Measurements from ENCODE around the gene TBX19. TPM values are rescaled to one million over a fixed set of nuclear protein-coding genes. Genes with fewer than 3 reads are reported as not detected.

The TBX19 gene
- total RNA-seq, 1 experiment from 2014 or later: 1.4 TPM

DNA sequence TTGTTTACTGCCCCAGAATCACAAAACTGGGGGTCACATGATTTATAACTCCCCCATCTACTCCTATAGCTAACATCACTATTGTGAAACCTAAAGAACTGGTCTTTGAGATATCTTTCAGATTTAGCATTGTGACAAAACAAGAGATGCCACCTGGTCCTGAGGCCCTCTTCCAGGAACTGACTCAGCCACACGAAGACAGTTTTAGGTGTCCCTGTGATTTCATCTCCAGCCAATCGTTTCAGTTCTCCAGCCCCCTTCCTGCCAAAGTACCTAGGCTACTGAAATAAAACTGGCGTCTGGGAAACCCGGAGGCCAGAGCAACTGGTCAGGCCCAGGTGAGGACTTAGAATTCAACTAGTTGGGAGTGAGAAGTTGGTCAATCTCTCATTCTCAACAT is 36.6 kb downstream of the TBX19 start:
- Histone ChIP-seq H3K36me3 (no peaks in the 10 kb centered on the region), H3K27me3 (replicated peaks) (no peaks in the 10 kb centered on the region), H3K4me1 (replicated peaks) (peaks cover 13% of the 10 kb centered on the region), H3K9me3 (replicated peaks) (no peaks in the 10 kb centered on the region), H3K27ac (no peak overlapping the region), H3K4me3 (no peak overlapping the region)
- DNase-seq (ENCODE audit: low read depth in 1 of 2, low spot score in 2 of 2): no peak

DNA sequence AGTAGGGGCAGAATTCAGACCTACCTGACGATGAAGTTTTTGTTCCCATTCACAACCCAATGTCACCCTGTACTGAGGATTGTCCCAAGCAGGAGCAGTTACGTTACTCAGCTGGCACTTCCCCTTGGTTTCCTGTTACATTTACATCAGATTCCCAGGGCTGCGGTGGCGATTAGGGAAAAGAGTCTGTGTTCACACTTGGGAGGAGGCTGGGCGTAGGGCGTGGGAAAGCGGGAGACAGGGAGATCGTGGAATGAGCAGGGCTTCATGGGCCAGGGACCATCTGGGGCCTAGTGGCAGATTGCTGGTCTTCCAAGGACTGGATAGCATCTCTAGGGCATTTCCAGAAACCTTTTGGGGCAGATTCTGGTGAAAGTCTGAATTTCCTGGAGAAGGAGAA is 39.0 kb downstream of the TBX19 start:
- no peak overlapping the region for H3K27ac ChIP-seq
- no peak for DNase-seq (ENCODE audit: low read depth in 1 of 2, low spot score in 2 of 2)
- no peaks in the 10 kb centered on the region for H3K27me3 ChIP-seq (replicated peaks)
- H3K4me1 ChIP-seq (replicated peaks): peaks cover 13% of the 10 kb centered on the region
- no peaks in the 10 kb centered on the region for H3K9me3 ChIP-seq (replicated peaks)
- H3K4me3 ChIP-seq: no peak overlapping the region
- H3K36me3 ChIP-seq: no peaks in the 10 kb centered on the region

DNA sequence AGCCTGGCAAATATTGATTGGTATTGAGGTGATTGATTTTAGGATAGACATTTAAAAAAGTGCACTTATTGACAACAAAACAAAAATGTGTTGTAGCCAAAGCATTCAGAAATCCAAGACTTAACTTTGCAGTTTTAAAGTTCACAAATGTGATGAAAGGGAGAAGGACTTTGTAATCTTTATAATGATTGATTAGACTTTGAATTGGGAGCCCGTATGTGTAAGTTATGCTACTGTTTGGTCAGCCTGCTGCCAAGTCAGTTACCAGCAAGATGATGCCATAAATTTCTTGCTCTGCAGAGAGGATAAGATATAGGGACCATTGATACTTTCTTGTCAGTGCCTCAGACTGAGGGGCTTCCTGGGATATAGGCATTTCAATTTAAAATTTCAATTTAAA is 39.5 kb downstream of the TBX19 start:
- Histone ChIP-seq H3K27ac (0 out of 2 replicates have a peak overlapping the region, but pooled peaks have one; percentile 34), H3K36me3 (no peaks in the 10 kb centered on the region), H3K4me3 (no peak overlapping the region), H3K4me1 (replicated peaks) (peaks cover 13% of the 10 kb centered on the region), H3K27me3 (replicated peaks) (no peaks in the 10 kb centered on the region), H3K9me3 (replicated peaks) (no peaks in the 10 kb centered on the region)
- no peak for DNase-seq (ENCODE audit: low read depth in 1 of 2, low spot score in 2 of 2)

DNA sequence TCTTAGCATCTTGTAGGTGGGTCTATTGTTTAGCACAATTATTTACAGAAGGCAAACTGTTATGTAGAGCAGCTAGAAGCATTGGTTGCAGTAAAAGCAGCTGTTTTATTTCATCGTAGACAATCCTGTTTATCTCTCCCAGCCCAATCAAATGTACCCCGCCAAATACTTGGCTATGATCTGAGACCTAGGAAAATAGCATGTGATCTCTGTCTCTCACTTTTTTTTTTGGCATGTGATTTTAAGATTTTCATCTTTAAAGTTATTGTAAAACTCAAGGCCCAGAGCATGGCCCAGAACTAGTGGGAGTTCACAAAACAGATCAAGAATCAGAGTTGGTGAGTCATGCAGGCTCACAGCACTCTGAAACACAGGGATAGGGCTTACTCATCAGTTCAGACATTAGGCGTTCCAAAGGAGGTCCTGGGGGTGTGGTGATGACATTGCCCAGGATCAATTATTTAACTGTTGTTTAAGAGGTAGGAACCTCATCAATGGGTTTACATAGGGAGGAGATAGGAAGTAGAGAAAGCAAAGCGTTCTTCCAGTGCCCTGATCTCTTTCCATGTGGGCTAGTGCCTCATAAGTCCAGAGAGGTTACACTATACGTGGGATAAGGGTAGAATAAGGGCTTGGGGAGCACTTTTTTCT is 40.2 kb downstream of the TBX19 start:
- no peaks in the 10 kb centered on the region for H3K9me3 ChIP-seq (replicated peaks)
- no peaks in the 10 kb centered on the region for H3K27me3 ChIP-seq (replicated peaks)
- H3K4me1 ChIP-seq (replicated peaks): peaks cover 13% of the 10 kb centered on the region
- DNase-seq (ENCODE audit: low read depth in 1 of 2, low spot score in 2 of 2): peak; percentile 50 to 57
- H3K36me3 ChIP-seq: no peaks in the 10 kb centered on the region
- H3K4me3 ChIP-seq: no peak overlapping the region
- peak overlapping the region; percentile 34; the same call in 1 of the 2 replicates for H3K27ac ChIP-seq

DNA sequence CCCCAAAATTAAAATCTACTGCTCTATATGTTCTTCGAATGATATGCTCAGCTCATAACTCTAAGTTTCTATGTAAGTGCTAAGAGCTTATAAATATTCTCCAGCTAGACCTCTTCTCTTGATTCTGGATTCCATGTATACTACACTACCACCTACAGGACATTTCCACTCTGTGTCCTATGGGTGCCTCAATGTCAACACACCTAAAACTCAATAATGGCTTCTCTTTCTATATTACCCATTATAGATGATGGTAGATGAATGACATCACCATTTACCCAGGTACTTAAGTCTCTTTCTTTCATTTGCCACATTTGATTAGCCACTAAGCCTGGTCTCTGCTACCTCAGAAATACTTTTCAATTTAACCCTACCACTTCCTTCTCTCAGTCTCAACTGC is 41.3 kb downstream of the TBX19 start:
- no peak overlapping the region for H3K27ac ChIP-seq
- no peak for DNase-seq (ENCODE audit: low read depth in 1 of 2, low spot score in 2 of 2)
- H3K4me1 ChIP-seq (replicated peaks): peaks cover 13% of the 10 kb centered on the region

DNA sequence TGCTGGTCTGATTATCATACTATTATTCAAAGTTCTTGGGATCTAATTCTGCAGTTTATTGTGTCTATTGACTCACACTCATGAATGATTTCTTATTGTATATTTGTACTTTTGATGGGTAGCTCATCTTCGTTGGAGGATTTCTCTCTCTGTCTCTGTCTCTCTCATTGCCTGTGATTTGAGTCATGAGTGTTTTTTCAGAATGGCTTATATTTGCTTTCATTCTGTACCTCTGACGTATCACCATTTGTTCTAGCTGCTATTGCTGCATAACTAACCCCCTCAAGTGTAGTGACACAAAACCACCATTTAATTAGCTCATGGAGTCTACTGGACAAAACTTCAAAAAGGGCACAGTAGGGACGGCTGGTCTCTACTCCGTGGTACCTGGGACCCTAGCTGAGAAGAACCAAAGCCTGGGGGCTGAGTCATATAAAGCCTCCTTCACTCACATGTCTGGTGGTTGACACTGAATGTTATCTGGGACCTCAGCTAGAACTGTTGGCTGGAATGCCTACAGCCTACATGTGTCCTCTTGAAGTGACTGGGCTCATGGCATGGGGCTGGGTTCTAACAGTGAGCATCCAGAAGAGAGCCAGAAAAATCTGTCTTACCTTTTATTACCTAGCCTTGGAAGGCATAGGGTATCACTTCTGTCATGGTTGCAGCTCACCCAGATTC is 44.2 kb downstream of the TBX19 start:
- no peak for DNase-seq (ENCODE audit: low read depth in 1 of 2, low spot score in 2 of 2)
- Histone ChIP-seq H3K27ac (no peak overlapping the region), H3K27me3 (replicated peaks) (no peaks in the 10 kb centered on the region), H3K4me1 (replicated peaks) (peaks cover 13% of the 10 kb centered on the region), H3K4me3 (no peak overlapping the region), H3K9me3 (replicated peaks) (no peaks in the 10 kb centered on the region), H3K36me3 (no peaks in the 10 kb centered on the region)

More for the DNA sequence above, 41.3 kb downstream of the TBX19 start:
- H3K36me3 ChIP-seq: no peaks in the 10 kb centered on the region
- no peaks in the 10 kb centered on the region for H3K9me3 ChIP-seq (replicated peaks)
- H3K4me3 ChIP-seq: no peak overlapping the region
- no peaks in the 10 kb centered on the region for H3K27me3 ChIP-seq (replicated peaks)

DNA sequence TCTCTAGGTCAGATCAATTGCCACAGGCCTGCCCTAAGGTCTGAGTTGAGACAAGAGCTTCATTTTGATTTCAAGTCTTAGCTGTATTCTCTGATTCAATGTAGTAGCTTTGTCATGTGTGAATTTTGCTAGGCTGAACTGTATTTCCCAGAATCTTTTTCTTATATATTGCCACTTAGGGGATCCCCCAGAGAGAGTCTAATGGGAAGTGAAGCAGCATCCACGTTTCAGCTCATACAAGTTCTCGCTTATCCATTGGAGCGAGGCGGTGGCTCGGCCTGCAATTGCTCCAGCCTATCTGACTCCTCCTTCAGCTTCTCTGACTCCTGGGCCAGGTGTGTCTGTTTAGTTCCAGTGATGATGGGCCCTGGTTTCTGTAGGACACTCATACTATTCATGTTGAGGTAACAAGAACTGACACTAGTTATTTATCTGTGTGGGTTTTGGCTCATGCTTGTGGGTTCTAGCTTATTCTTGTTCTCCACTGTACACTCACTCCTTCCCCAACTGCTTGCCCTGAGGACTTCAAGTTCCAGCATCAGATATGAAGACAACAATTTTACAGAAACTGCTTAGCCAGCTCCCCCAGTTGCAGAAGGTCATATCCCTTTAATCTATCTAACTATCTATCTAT is 48.2 kb downstream of the TBX19 start:
- Histone ChIP-seq H3K4me3 (no peak overlapping the region), H3K27ac (no peak overlapping the region), H3K27me3 (replicated peaks) (no peaks in the 10 kb centered on the region), H3K9me3 (replicated peaks) (no peaks in the 10 kb centered on the region), H3K4me1 (replicated peaks) (no peaks in the 10 kb centered on the region), H3K36me3 (no peaks in the 10 kb centered on the region)
- DNase-seq (ENCODE audit: low read depth in 1 of 2, low spot score in 2 of 2): no peak

DNA sequence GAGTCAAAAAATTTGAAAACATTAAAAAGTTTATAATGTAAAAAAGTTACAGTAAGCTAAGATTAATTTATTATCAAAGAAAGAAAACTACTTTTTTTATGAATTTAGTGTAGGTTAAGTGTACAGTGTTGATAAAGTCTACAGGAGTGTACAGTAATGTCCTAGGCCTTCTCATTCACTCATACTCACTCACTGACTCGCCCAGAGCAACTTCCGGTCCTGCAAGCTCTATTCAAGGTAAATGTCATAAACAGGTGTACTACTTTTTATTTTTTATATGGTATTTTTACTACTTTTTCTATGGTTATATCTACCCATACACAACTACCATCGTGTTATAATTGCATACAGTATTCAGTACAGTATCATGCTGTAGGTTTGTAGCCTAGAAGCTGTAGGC is 49.6 kb downstream of the TBX19 start:
- no peaks in the 10 kb centered on the region for H3K36me3 ChIP-seq
- no peaks in the 10 kb centered on the region for H3K9me3 ChIP-seq (replicated peaks)
- no peak overlapping the region for H3K27ac ChIP-seq
- H3K4me1 ChIP-seq (replicated peaks): no peaks in the 10 kb centered on the region
- no peak for DNase-seq (ENCODE audit: low read depth in 1 of 2, low spot score in 2 of 2)
- no peak overlapping the region for H3K4me3 ChIP-seq
- H3K27me3 ChIP-seq (replicated peaks): no peaks in the 10 kb centered on the region

DNA sequence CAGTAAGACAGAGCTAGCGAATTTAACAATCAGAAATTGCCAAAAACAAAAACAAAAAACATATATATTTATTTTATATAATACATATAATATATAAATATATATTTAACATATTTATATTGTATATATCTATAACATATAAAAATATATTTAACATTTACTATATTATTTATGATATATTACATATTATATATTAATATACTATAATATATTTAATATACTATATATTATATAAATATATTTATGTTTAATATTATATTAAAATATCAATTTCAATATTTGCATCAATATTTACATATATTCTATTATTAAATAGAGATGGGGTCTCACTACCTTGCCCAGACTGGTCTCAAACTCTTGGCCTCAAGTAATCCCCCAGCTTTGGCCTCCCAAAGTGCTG is 50.9 kb downstream of the TBX19 start:
- Histone ChIP-seq H3K36me3 (no peaks in the 10 kb centered on the region), H3K9me3 (replicated peaks) (no peaks in the 10 kb centered on the region), H3K27me3 (replicated peaks) (no peaks in the 10 kb centered on the region), H3K4me3 (no peak overlapping the region), H3K4me1 (replicated peaks) (no peaks in the 10 kb centered on the region), H3K27ac (no peak overlapping the region)
- no peak for DNase-seq (ENCODE audit: low read depth in 1 of 2, low spot score in 2 of 2)

DNA sequence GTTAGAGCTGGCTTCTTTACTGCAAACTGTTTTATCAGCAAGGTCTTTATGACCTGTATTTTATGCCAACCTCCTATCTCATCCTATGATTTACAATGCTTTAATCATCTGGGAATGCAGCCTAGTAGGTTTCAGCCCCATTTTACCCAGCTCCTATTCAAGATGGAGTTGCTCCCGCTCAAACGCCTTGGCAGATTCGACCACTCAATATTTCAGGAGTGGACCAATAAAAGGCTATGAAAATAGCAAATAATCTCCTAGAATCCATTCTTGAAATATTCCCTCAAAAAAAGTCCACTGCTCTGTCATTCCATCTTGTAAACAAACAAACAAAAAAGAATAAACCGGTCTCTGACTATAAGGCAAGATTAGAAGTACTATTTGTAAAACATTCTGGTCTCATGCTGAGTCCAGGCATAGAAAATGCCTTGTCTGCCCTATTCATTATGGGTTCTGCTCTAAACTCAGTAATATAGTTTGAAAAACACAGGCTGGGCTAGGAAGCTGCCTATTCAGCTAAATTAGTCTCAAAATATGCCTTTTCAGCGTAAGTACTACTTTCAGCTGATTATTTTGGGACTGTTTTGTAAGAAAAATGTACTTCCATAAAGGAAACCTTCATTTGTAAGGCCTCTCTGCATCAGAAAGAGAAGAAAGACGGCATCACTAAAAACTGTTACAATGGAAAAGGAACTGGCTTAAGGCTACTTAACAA is 53.0 kb downstream of the TBX19 start:
- H3K36me3 ChIP-seq: no peaks in the 10 kb centered on the region
- no peaks in the 10 kb centered on the region for H3K9me3 ChIP-seq (replicated peaks)
- H3K27ac ChIP-seq: no peak overlapping the region
- H3K27me3 ChIP-seq (replicated peaks): no peaks in the 10 kb centered on the region
- no peaks in the 10 kb centered on the region for H3K4me1 ChIP-seq (replicated peaks)
- no peak overlapping the region for H3K4me3 ChIP-seq
- DNase-seq (ENCODE audit: low read depth in 1 of 2, low spot score in 2 of 2): no peak

DNA sequence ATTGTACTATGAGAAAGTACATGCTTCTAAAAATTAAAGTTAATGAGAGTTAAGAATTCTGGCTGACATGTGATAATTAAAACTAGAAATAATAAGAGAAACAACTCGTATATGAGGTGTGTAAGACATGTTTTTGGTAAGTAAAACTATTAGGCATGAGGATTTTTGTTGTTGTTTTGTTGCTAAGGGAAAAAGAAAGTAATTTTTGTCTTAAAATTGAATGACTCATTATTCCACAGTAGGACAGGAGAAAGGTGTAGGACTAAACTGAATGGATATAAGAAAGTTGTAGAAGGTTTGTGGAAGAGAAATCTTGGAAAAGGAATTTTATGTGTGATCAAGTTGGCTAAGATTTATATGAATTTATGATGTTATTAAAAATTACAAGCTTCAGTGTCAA is 54.8 kb downstream of the TBX19 start:
- DNase-seq (ENCODE audit: low read depth in 1 of 2, low spot score in 2 of 2): no peak
- H3K4me1 ChIP-seq (replicated peaks): no peaks in the 10 kb centered on the region
- H3K36me3 ChIP-seq: no peaks in the 10 kb centered on the region
- H3K27me3 ChIP-seq (replicated peaks): no peaks in the 10 kb centered on the region
- no peak overlapping the region for H3K27ac ChIP-seq
- no peaks in the 10 kb centered on the region for H3K9me3 ChIP-seq (replicated peaks)
- no peak overlapping the region for H3K4me3 ChIP-seq

DNA sequence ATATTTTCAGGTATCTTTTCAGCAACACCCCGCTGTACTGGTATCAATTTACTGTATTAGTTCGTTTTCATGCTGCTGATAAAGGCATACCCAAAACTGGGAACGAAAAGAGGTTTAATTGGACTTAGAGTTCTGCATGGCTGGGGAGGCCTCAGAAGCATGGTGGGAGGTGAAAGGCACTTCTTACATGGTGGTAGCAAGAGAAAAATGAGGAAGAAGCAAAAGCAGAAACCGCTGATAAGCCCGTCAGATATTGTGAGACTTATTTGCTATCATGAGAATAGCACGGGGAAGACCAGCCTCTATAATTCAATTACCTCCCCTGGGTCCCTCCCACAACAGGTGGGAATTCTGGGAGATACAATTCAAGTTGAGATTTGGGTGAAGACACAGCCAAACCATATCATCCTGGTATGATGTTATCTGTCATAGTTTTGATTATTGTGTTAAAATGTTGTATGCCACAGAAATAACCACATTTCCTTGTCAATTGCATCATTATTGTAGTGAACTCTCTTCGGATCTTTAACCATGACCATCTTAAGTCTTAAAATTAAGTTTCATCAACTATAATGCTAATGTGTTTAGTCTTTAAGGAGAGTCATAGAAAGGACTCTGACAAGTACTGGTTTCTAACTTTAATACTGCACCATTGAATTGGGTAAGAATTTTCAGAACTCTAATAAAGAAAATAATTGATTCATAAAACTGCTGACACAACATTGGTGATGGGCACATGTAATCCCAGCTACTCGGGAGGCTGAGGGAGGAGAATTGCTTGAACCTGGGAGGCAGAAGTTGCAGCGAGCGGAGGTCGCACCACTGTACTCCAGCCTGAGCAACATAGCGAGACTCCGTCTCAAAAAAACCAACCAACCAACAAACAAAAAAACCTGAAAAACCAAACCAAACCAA is 58.2 kb downstream of the TBX19 start:
- 0 out of 2 replicates have a peak, but pooled peaks cover 5% of the 10 kb centered on the region for H3K4me1 ChIP-seq (replicated peaks)
- H3K4me3 ChIP-seq: no peak overlapping the region
- no peaks in the 10 kb centered on the region for H3K36me3 ChIP-seq
- H3K27ac ChIP-seq: no peak overlapping the region
- H3K27me3 ChIP-seq (replicated peaks): peaks cover 8% of the 10 kb centered on the region
- no peak for DNase-seq (ENCODE audit: low read depth in 1 of 2, low spot score in 2 of 2)
- no peaks in the 10 kb centered on the region; the same call in 1 of the 2 replicates for H3K9me3 ChIP-seq (replicated peaks)

Data from SJSA1 (cell line).